SK-N-SH treated with all-trans-retinoic acid at 6 μM for 48 hours (cell line): ENCODE data around the gene MGAT5B.

Experiments
- GLIS3 ChIP-seq: fragments of 250-450 bp; sonication (Bioruptor Pico); IDR thresholded peaks from 2 replicates; pipeline ENCODE4 v1.5.0; 2020; ENCODE audit warnings: mild to moderate bottlenecking, moderate library complexity
- POU6F1 ChIP-seq: fragments of 250-450 bp; sonication (Bioruptor Pico); IDR thresholded peaks from 2 replicates; pipeline ENCODE4 v1.8.0; 2021; ENCODE audit warnings: low read depth, mild to moderate bottlenecking, moderate library complexity, borderline replicate concordance
- SNAI2 ChIP-seq: fragments of 250-450 bp; sonication (Bioruptor Pico); IDR thresholded peaks from 2 replicates; pipeline ENCODE4 v1.5.0; 2020; ENCODE audit warnings: mild to moderate bottlenecking, moderate library complexity
- TOX ChIP-seq: fragments of 250-450 bp; sonication (Bioruptor Pico); IDR thresholded peaks from 2 replicates; pipeline ENCODE4 v1.8.0; 2021; ENCODE audit warnings: mild to moderate bottlenecking, moderate library complexity, borderline replicate concordance
- ZFP3 ChIP-seq: fragments of 250-450 bp; sonication (Bioruptor Pico); IDR thresholded peaks from 2 replicates; pipeline ENCODE4 v1.5.0; 2020; ENCODE audit warnings: mild to moderate bottlenecking, moderate library complexity
- ZFP30 ChIP-seq: fragments of 450-650 bp; formaldehyde crosslinking; IDR thresholded peaks from 2 replicates; pipeline ENCODE4 v1.5.0; 2022; ENCODE audit warnings: mild to moderate bottlenecking, moderate library complexity
- ZNF565 ChIP-seq: fragments of 450-650 bp; formaldehyde crosslinking; conservative IDR thresholded peaks from 2 replicates; pipeline ENCODE4 v1.5.0; 2020; ENCODE audit warnings: low read depth, mild to moderate bottlenecking, moderate library complexity
- ZNF70 ChIP-seq: fragments of 450-650 bp; formaldehyde crosslinking; IDR thresholded peaks from 2 replicates; pipeline ENCODE4 v1.5.0; 2020; ENCODE audit warnings: mild to moderate bottlenecking, moderate library complexity
- ZNF8 ChIP-seq: fragments of 450-650 bp; formaldehyde crosslinking; IDR thresholded peaks from 2 replicates; pipeline ENCODE4 v1.5.0; 2020; ENCODE audit warnings: mild to moderate bottlenecking, moderate library complexity
- TF ChIP-seq, protein P1 (sequence below): fragments of 250-450 bp; sonication (Bioruptor Pico); IDR thresholded peaks from 2 replicates; pipeline ENCODE4 v1.5.0; 2020; ENCODE audit warnings: mild to moderate bottlenecking, moderate library complexity
- TF ChIP-seq, protein P2 (sequence below): fragments of 250-450 bp; sonication (Bioruptor Pico); IDR thresholded peaks from 2 replicates; pipeline ENCODE4 v1.8.0; 2020; ENCODE audit warnings: mild to moderate bottlenecking, moderate library complexity, borderline replicate concordance

GRCh38 chr17:76867578-76868175 is 527 bp upstream of the MGAT5B start:
- TF ChIP-seq ZNF8 (CRISPR knock-in tag) (no peak), POU6F1 (CRISPR knock-in tag) (no peak), ZFP3 (CRISPR knock-in tag) (no peak), GLIS3 (CRISPR knock-in tag) (no peak), ZNF565 (CRISPR knock-in tag) (no peak), ZFP30 (no peak), ZNF70 (no peak), TOX (CRISPR knock-in tag) (no peak), SNAI2 (CRISPR knock-in tag) (no peak)
- TF ChIP-seq, protein P1, sequence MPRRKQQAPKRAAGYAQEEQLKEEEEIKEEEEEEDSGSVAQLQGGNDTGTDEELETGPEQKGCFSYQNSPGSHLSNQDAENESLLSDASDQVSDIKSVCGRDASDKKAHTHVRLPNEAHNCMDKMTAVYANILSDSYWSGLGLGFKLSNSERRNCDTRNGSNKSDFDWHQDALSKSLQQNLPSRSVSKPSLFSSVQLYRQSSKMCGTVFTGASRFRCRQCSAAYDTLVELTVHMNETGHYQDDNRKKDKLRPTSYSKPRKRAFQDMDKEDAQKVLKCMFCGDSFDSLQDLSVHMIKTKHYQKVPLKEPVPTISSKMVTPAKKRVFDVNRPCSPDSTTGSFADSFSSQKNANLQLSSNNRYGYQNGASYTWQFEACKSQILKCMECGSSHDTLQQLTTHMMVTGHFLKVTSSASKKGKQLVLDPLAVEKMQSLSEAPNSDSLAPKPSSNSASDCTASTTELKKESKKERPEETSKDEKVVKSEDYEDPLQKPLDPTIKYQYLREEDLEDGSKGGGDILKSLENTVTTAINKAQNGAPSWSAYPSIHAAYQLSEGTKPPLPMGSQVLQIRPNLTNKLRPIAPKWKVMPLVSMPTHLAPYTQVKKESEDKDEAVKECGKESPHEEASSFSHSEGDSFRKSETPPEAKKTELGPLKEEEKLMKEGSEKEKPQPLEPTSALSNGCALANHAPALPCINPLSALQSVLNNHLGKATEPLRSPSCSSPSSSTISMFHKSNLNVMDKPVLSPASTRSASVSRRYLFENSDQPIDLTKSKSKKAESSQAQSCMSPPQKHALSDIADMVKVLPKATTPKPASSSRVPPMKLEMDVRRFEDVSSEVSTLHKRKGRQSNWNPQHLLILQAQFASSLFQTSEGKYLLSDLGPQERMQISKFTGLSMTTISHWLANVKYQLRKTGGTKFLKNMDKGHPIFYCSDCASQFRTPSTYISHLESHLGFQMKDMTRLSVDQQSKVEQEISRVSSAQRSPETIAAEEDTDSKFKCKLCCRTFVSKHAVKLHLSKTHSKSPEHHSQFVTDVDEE: no peak
- TF ChIP-seq, protein P2, sequence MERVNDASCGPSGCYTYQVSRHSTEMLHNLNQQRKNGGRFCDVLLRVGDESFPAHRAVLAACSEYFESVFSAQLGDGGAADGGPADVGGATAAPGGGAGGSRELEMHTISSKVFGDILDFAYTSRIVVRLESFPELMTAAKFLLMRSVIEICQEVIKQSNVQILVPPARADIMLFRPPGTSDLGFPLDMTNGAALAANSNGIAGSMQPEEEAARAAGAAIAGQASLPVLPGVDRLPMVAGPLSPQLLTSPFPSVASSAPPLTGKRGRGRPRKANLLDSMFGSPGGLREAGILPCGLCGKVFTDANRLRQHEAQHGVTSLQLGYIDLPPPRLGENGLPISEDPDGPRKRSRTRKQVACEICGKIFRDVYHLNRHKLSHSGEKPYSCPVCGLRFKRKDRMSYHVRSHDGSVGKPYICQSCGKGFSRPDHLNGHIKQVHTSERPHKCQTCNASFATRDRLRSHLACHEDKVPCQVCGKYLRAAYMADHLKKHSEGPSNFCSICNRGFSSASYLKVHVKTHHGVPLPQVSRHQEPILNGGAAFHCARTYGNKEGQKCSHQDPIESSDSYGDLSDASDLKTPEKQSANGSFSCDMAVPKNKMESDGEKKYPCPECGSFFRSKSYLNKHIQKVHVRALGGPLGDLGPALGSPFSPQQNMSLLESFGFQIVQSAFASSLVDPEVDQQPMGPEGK (CRISPR knock-in tag): no peak
